Mammary epithelial cell (primary cell): ENCODE results near the gene TMEM200C.

Experiments used
- EZH2 ChIP-seq: IDR thresholded peaks from 2 replicates; pipeline ENCODE4 v1.6.1; 2012; ENCODE audit warnings: low read length, inconsistent platforms, borderline replicate concordance
- TF ChIP-seq, protein P1 (sequence below), 2 donors: IDR thresholded peaks in 1 of 2; conservative IDR thresholded peaks in 1 of 2; 2 replicates each; pipeline ENCODE4 v1.5.1; 2011 to 2012; ENCODE audit warnings: inconsistent platforms in 2 of 2, low read length in 2 of 2, mild to moderate bottlenecking in 2 of 2, control low read depth in 1 of 2, low read depth in 1 of 2; ENCODE audit not compliant: insufficient read depth in 1 of 2; ENCODE audit errors: extremely low read depth in 1 of 2

GRCh38 chr18:5890331-5891183 is 4.8 kb downstream of the TMEM200C start:
- TF ChIP-seq, protein P1, sequence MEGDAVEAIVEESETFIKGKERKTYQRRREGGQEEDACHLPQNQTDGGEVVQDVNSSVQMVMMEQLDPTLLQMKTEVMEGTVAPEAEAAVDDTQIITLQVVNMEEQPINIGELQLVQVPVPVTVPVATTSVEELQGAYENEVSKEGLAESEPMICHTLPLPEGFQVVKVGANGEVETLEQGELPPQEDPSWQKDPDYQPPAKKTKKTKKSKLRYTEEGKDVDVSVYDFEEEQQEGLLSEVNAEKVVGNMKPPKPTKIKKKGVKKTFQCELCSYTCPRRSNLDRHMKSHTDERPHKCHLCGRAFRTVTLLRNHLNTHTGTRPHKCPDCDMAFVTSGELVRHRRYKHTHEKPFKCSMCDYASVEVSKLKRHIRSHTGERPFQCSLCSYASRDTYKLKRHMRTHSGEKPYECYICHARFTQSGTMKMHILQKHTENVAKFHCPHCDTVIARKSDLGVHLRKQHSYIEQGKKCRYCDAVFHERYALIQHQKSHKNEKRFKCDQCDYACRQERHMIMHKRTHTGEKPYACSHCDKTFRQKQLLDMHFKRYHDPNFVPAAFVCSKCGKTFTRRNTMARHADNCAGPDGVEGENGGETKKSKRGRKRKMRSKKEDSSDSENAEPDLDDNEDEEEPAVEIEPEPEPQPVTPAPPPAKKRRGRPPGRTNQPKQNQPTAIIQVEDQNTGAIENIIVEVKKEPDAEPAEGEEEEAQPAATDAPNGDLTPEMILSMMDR (conservative IDR thresholded peaks at IDR 0.05 in 1 of 2, IDR thresholded peaks at IDR 0.05 in 1 of 2; ENCODE audit: extremely low read depth in 1 of 2, insufficient read depth in 1 of 2, low read depth in 1 of 2, low read length in 2 of 2) = peak in 1 of 2 donors; percentile 13
- no peak for TF ChIP-seq EZH2
